Urothelium cell line (cell line): ENCODE results near the gene GDPD4.

Source experiments
- DNase-seq: peaks from one replicate; pipeline ENCODE4 v3.0.0; 2011; ENCODE audit warnings: low spot score, mixed read lengths
- FAIRE-seq: peaks from 2 replicates; lab custom pipeline; 2011; peaks lifted over from hg19 to GRCh38; lab: Jason Lieb, UNC

GDPD4 gene

DNA sequence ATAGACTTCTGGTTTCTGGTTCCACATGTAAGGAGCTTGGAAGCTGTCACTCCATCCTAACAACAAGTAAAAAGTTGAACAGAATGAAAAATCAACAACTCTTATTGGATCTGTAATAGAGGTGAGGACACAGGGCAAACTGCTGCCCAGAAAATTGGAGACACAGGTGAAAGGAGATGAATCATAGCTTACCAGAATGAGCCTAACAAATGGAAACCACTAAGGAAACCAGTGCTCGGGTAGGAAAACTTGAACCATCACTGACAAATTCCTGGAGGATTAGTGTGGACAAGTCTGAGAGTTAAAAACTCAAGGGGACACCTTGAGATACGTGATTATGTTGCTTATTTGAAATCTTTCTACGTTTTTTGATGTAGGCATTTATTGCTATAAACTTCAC lies 52.1 kb downstream of the GDPD4 start:
- no peak for FAIRE-seq
- peak; percentile 63 for DNase-seq

DNA sequence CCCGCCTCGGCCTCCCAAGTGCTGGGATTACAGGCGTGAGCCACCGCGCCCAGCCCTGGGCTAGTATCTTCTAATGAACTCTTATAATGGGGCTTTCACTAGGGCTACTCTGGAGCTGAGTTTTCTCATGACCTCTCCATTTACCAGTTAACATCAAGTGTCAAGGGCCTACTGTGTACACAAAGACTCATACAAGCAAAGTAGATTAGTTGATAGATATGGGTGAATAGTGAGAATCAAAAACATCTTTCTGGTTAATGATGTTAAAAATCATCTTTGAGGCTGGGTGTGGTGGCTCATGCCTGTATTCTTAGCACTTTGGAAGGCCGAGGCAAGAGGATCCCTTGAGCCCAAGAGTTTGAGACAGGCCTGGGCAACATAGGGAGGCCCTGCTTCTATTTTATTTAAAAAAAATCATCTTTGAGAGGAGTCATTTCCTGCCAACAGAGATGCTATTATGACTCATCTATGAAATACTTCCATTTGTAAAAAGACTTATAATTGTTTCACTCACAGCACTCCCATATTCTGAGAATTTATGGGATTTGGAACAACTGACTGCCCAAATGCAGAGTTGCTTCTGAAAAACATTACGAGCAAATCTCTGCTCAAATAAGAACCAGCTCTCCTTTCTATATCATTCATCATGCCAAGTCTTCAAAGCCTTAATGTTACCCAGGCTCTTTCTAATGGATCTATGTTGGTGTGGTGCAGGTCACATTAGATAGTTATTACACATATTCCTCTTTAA lies 57.0 kb downstream of the GDPD4 start:
- DNase-seq: peak; percentile 58
- peak; percentile 40 for FAIRE-seq

DNA sequence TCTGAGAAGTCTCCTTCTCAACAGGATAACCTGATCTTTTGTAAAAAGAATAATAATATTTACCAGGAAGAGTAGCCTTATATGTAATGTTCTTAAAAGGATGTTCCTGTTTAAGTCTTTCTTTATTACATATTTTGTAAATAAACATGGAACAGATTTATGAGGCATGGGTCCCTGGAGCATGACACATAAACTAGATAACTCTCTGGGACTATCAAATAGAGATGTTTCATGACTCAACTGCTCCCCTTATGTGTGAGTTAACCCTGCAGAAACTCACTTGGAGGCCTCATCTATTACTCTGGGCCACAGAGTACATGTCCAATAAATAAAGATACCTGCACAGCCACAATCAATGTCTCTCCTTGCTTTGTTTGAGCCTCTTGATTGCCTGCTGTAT lies 64.6 kb downstream of the GDPD4 start:
- FAIRE-seq: no peak

DNA sequence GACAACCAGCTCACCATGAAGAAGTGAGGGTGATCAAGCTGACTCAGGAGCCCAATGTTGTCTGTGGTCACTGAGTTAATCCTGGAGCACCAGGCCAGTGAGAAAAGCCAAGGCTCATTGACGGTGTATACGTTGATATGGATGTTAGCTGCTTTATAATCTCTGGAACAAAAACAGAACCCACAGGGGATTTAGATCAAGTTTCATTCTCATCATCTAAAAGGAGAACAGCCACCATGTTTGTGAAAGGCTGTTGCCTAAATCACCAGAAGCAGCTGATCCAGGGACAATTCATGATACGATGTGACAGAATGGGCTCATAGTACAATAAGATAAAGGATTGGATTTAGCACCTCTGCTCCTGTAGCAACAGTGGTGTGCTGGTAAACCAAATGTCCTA lies 68.5 kb downstream of the GDPD4 start:
- no peak for FAIRE-seq

More for the DNA sequence above, 64.6 kb downstream of the GDPD4 start:
- DNase-seq: no peak

DNA sequence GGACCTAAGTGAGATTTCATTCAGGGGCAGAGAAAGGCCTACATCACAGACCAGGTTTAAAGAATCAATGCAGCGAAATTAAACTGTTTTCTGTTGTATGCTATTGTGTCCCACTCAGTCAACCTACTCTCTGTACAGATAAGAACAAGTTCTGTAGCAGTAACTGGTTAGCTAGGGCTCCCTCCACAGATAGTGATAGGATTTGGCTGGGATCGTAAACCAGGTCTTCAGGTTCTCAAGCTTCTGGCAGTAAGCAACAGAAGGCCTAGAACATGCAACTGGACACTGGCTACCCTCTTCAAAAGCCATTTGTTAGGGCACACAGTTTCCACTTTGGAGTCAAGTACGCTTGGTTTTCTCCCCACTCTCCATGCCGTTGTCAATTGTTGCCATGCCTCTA lies 69.2 kb downstream of the GDPD4 start:
- FAIRE-seq (no peak), DNase-seq (no peak)

More for the DNA sequence above, 68.5 kb downstream of the GDPD4 start:
- DNase-seq: no peak

DNA sequence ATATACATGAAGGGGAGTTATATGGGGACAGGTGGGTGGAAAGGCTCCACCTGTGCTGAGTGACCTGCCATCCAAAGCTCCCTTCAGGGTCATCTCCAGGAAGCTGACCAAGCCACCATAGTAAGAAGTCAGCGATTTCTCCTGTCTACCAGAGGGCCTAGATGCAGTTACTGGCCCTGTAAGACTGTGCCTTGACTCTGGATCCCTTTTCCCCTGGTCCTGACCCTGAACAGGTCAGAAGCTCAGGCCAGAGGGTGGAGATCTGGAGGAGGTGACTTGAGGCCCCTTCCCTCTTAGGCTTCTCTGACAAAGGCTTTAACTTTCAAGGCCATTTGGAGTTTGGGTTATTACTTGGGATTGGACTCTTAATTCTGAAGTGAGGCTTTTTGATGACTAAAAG lies 69.7 kb downstream of the GDPD4 start:
- FAIRE-seq (no peak), DNase-seq (no peak)

DNA sequence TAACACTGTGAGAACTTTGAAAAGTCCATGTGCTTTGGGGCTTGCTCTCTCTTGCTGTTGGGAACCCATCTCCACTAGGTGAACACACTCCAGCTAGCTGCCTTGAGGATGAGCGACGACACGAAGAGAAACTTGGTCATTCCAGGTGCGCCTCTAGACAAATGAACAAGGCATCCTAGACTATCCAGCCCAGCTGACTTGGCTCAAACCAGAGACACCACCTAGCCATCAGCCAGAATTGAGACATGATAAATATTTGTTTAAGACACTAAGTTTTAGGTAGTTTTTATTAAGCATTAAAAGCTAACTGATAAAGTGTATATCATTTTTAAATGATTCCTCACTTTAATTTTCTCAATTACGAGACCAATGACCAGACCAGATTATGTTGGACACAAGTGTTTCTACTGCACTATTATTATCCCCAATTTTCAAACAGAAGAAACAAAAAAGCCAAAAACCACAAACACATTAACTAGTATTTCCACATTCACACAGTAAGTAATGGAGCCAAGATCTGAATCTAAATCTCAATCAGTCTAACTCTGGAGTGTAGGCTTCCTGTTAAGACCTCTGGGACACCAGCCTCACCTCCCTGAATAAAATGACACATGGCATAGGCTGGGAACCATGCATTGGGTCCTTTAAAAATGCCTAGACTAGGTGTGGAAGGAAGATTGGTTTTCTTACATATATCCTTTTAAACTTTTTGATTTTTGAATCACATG lies 70.4 kb downstream of the GDPD4 start:
- no peak for DNase-seq
- no peak for FAIRE-seq

DNA sequence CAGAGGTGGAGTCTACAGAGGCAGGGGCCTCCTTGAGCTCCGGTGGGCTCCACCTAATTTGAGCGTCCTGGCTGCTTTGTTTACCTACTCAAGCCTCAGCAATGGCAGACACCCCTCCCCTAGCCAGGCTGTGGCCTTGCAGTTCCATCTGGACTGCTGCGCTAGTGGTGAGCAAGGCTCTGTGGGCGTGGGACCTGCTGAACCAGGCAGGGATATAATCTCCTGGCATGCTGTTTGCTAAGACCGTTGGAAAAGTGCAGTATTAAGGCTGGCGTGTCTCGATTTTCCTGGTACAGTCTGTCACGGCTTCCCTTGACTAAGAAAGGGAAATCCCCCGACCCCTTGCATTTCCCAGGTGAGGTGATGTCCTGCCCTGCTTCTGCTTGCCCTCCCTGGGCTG lies 77.7 kb downstream of the GDPD4 start:
- DNase-seq: no peak
- no peak for FAIRE-seq

DNA sequence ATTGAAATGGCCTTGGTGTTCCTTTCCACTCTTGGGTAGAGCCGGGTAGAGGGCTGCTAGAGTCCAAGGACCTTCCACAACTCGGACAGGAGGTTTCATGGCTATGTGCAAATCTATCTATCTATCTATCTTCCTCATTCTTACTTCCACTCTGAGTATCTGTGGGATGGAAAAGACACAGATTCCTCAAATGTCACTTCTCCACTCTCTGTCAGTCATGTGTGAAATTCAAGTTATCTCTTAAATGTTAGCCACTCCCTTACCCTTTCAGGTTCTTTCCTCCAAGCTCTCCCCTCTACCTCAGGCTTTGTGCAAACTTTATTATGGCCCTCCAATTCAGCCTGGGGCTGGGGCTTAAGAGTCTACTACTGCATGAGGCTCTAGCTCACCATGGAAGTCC lies 84.3 kb downstream of the GDPD4 start:
- DNase-seq: no peak
- no peak for FAIRE-seq

DNA sequence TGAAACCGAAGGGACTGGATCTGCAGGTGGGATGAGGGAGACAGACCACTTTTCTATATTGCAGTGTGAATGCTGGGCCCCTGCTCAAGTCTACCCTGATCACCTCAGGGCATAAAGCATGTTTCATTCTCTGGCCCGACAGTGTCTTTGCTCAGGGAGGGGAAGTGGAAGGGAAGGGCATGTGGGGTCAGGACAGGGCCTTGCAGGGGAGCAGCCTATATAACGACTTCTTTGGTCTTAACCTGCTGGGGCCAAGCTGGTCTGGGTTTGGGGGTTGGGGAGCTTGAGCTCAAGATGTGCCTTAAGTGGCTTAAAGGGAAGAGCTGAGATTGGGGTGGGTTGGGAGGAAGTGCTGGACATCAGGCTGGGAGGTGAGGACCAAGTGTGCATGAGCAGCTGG lies 86.4 kb downstream of the GDPD4 start:
- FAIRE-seq: no peak
- no peak for DNase-seq

DNA sequence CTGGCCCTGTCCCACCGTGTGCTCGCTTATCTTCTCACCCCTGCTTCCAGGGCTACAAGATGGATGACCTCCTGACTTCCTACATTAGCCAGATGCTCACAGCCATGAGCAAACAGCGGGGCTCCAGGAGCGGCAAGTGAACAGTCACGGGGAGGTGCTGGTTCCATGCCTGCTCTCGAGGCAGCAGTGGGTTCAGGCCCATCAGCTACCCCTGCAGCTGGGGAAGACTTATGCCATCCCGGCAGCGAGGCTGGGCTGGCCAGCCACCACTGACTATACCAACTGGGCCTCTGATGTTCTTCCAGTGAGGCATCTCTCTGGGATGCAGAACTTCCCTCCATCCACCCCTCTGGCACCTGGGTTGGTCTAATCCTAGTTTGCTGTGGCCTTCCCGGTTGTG lies 86.9 kb downstream of the GDPD4 start:
- DNase-seq (no peak), FAIRE-seq (no peak)

DNA sequence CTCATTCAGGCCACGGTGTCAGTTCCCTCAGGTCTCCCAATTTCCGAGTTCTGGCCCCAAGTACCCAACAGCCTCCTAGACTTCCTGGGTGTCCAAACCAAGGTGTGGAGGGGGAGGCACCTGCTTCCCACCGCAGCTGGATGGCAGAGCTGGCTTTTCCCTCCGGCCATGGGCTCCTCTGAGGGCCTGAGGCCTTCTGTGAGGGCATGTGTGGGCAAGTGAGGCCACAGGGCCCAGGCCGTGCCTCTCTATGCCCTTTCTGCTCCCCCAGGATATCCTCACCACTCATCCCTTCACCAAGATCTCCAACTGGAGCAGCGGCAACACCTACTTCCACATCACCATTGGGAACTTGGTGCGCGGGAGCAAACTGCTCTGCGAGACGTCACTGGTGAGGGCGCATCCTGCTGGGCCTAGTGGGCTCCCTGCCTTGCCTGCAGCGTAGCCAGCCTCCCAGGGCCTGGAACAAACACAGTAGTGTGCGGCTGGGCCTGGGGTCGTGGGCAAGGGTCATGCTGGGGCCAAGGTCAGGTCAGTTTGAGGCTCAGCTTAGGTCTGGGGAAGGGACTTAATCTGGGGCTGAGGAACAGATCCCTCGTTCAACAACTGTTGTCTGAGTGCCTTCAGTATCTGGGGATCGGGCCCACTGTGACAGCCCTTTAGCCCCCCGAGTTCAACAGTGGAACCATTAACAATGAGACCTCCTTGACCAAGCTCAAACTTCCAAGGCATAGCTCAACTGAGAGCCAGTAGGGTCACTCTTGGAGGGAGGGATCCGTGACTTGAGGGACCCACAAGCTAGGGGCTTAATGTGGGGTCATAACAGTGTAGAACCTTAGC lies 87.7 kb downstream of the GDPD4 start:
- DNase-seq (no peak), FAIRE-seq (no peak)

DNA sequence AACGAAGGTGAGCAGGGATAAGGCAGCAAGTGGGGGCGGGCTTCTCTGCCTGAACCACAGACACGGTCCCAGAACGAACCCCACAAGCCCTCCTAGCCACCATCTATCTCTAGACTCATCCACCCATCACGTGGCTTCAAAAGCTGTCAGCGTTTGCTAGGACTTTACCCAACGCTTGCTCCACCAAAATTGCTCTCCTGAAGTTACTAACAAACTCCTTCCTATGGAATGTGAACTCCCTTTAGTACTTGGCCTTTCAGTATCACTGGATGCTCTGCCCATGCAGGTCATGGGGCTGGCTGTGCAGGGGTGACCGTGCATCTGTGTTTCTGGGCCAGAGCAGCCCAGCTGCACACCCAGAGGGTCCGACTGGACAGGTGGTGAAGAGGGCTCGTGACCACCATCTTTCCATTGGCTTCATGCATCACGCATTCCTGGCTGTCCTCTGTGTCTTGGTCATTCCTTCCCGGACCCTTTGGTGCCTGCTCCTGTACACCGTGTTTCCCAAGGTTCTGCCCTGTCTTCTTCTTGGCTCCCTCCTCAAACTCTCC lies 88.4 kb downstream of the GDPD4 start:
- FAIRE-seq: no peak

DNA sequence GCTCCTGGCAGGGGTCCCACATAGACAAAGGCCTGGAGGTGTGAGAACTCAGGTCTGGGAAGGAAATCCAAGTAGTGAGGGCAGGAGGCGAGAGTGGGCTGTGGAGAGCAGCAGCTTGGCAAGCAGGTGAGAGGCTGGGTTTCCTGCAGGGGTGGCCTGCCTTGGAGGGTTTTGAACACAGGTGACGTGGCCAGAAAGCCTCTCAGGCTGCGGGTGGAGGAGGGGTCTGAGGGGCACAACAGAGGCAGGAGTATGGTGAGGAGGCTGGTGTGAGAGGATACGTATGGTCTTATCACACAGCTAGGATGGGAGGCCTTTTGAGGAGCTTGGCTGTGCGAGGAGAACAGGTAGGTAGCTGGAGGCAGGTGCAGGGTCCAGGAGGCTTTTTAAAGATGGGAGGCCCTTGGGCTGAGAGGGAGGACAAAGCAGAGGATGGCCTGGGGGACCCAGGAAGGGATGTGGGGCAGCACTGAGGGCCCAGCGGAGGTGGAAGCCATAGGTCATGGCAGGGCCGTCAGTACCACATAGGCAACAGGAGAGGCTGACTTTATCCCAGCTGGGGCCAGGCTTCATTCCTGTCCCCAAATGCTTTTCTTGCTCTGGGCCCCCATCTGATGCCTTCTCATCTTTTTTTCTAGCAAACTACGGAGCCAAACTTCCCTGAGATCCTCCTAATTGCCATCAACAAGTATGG lies 89.0 kb downstream of the GDPD4 start:
- DNase-seq: no peak
- FAIRE-seq: no peak

More for the DNA sequence above, 88.4 kb downstream of the GDPD4 start:
- no peak for DNase-seq

DNA sequence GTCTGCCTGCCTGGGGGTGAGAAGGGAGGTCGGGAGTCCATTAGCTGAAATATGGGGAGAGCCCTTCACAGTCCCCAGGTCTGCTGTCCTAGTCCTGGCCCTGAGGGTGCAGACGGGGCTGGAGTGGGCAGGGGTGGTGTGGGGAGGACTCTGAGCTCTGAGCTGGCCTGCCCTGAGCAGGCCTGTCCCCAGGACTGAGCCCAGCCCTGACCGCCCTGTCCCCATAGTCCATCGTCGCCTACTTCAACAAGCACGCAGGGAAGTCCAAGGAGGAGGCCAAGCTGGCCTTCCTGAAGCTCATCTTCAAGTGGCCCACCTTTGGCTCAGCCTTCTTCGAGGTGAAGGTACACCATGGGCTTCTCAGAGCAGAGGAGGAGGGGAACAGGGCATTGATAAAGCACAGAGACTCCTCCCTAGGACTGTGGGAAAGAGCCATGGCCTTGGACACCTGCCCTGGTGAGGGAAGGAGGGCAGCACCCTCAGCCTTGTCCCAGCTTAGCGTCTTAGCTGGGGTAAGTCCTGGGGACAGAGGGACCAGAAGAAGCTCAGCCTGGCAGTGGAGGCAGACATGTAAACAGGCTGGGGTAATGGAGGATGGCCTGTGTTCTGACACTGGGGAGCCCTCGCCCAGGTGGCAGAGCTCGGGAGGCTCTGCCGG lies 89.8 kb downstream of the GDPD4 start:
- DNase-seq: no peak
- peak; percentile 17 for FAIRE-seq

DNA sequence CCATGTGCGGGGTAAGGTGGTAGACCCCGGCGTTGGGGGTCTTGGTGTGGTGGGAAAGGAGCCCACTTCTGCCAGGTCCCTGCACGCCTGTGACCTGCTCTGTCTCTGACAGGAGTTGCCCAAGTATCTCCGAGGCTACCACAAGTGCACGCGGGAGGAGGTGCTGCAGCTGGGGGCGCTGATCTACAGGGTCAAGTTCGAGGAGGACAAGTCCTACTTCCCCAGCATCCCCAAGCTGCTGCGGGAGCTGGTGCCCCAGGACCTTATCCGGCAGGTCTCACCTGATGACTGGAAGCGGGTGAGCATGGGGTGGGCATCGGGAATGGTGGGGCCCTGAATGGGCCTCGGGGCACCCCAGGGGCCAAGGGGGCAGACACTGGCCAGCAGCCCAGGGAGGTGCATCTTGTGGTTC lies 90.4 kb downstream of the GDPD4 start:
- FAIRE-seq: no peak
- no peak for DNase-seq

DNA sequence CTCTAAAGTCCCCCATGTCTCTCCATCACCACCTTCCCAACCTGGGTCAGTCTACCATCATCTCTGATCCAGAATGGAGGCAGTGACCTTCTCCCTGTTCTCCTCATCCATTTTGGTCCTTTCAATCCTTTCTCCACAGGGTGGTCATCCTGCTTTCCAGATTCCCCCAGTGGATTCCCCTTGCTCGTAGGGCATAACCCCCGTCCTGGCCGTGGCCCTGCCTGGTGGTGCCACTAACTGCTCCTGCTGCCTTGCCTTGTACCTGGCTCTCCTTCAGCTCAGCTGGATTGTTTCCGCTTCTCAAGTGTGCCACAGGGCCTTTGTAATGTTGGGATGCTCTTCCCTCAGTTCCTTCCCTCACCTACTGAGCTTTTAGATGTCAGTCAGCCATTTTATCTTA lies 91.8 kb downstream of the GDPD4 start:
- DNase-seq (no peak), FAIRE-seq (no peak)

DNA sequence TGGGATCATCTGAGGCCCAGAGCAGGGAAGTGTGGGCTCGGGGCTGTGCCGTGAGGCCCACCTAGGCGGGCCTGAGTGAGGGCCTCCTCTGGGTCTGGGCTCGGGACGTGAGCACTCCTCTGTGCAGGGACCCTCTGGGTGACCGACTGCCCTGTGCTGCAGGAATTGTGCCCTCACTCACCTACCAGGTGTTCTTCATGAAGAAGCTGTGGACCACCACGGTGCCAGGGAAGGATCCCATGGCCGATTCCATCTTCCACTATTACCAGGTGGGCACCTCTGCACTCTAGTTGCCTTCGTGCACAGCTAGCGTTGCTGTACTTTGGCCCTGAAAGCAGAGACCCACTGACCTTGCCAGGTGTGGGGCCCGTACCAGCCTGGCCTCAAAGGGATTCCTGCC lies 93.0 kb downstream of the GDPD4 start:
- no peak for FAIRE-seq
- no peak for DNase-seq

DNA sequence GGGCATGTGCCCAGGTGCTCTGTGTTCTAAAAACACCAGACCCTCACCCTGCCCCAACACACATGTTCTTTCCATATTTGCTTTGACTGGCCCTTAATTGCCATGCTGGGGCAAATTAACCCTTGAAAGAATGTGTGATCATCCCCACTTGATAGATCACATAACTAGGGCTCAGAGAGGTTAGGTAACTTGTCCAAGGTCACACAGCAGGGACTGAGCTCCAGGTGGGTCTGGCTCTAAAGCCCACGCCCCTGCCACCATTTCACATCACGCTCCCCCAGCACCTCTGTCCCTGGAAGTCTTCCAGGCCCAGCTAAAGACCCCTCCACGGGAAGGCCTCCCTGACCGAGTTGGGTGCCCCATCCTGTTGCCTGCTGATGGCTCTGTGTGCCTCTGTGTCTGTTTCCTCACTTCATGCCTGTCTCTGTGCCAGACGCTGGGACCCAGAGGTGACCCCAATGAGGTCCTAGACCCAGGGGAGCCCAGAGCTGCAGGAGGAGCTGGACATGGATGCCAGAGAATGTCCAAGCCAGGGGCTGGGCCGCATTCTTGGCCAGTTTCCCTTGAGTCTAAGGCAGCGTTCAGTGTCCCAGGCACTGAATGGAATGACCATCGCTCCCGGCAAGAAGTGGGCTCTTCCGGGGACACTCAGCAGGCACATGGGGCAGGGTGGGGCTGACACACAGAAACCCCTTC lies 93.7 kb downstream of the GDPD4 start:
- no peak for FAIRE-seq
- DNase-seq: no peak
